H9 (cell line): ENCODE measurements around the gene GALNT15. TPM values are rescaled to one million over a fixed set of nuclear protein-coding genes. Genes with fewer than 3 reads are reported as not detected.

Experiments
- DNase-seq: peaks from one replicate; pipeline ENCODE4 v3.0.0-alpha.2; 2017
- H2AFZ ChIP-seq: one replicate; pipeline ENCODE4 v1.6.1; 2013; ENCODE audit warnings: mild to moderate bottlenecking, low read length, control low read depth, moderate library complexity
- H2AK5ac ChIP-seq: 2 replicates; pipeline ENCODE4 v1.6.1; 2013; ENCODE audit warnings: low read length, control low read depth, mixed read lengths; ENCODE audit not compliant: insufficient read length
- H2BK120ac ChIP-seq: one replicate; pipeline ENCODE4 v1.6.1; 2013; ENCODE audit warnings: low read depth, mild to moderate bottlenecking, low read length, control low read depth, inconsistent platforms; ENCODE audit not compliant: poor library complexity, severe bottlenecking
- H2BK12ac ChIP-seq: 2 replicates; pipeline ENCODE4 v1.6.1; 2013; ENCODE audit warnings: low read length, control low read depth, mixed read lengths, low read depth; ENCODE audit not compliant: insufficient read length
- H2BK15ac ChIP-seq: 2 replicates; pipeline ENCODE4 v1.6.1; 2013; ENCODE audit warnings: low read depth, low read length, control low read depth
- H2BK20ac ChIP-seq: one replicate; pipeline ENCODE4 v1.6.1; 2013; ENCODE audit warnings: low read depth, mild to moderate bottlenecking, low read length, control low read depth, inconsistent platforms; ENCODE audit not compliant: poor library complexity, severe bottlenecking
- H2BK5ac ChIP-seq: 2 replicates; pipeline ENCODE4 v1.6.1; 2013; ENCODE audit warnings: low read length, control low read depth, mixed read lengths; ENCODE audit not compliant: insufficient read length
- H3K14ac ChIP-seq: 2 replicates; pipeline ENCODE4 v1.6.1; 2013; ENCODE audit warnings: low read length, control low read depth; ENCODE audit not compliant: insufficient read depth
- H3K18ac ChIP-seq: 2 replicates; pipeline ENCODE4 v1.6.1; 2013; ENCODE audit warnings: low read depth, mild to moderate bottlenecking, mixed read lengths, low read length, control low read depth; ENCODE audit not compliant: insufficient read length
- H3K23ac ChIP-seq: 2 replicates; pipeline ENCODE4 v1.6.1; 2013; ENCODE audit warnings: low read length, control low read depth, mixed read lengths, low read depth; ENCODE audit not compliant: insufficient read length
- H3K23me2 ChIP-seq: 2 replicates; pipeline ENCODE4 v1.6.1; 2013; ENCODE audit warnings: low read depth, mild to moderate bottlenecking, mixed read lengths, low read length, control low read depth; ENCODE audit not compliant: insufficient read length, poor library complexity, severe bottlenecking
- H3K27ac ChIP-seq: 2 replicates; pipeline ENCODE4 v1.5.1; 2013; ENCODE audit warnings: low read length, control low read depth, mixed read lengths, low read depth; ENCODE audit not compliant: insufficient read length
- H3K27me3 ChIP-seq: 2 replicates; pipeline ENCODE4 v1.6.1; 2013; ENCODE audit warnings: low read length, control low read depth, inconsistent platforms; ENCODE audit not compliant: insufficient read depth
- H3K4ac ChIP-seq: 2 replicates; pipeline ENCODE4 v1.6.1; 2013; ENCODE audit warnings: low read depth, mild to moderate bottlenecking, control low read depth, inconsistent platforms, low read length, moderate library complexity
- H3K4me1 ChIP-seq: 2 replicates; pipeline ENCODE4 v1.6.1; 2013; ENCODE audit warnings: low read length, control low read depth, inconsistent platforms; ENCODE audit not compliant: insufficient read depth
- H3K4me2 ChIP-seq: 2 replicates; pipeline ENCODE4 v1.6.1; 2013; ENCODE audit warnings: low read length, control low read depth, mixed read lengths; ENCODE audit not compliant: insufficient read length, insufficient read depth
- H3K56ac ChIP-seq: 2 replicates; pipeline ENCODE4 v1.6.1; 2013; ENCODE audit warnings: low read depth, mild to moderate bottlenecking, mixed read lengths, low read length, control low read depth; ENCODE audit not compliant: insufficient read length
- H3K79me1 ChIP-seq: 2 replicates; pipeline ENCODE4 v1.6.1; 2013; ENCODE audit warnings: low read depth, mild to moderate bottlenecking, moderate library complexity, low read length, control low read depth, inconsistent platforms; ENCODE audit not compliant: insufficient read depth, poor library complexity, severe bottlenecking
- H3K79me2 ChIP-seq: 2 replicates; pipeline ENCODE4 v1.6.1; 2013; ENCODE audit warnings: low read length, control low read depth, inconsistent platforms; ENCODE audit not compliant: insufficient read depth
- H3K9ac ChIP-seq: 2 replicates; pipeline ENCODE4 v1.6.1; 2013; ENCODE audit warnings: low read length, control low read depth, mixed read lengths; ENCODE audit not compliant: insufficient read length; ENCODE audit errors: extremely low read depth
- H3K9me3 ChIP-seq: one replicate; pipeline ENCODE4 v1.6.1; 2013; ENCODE audit warnings: low read depth, low read length, inconsistent platforms; ENCODE audit not compliant: control insufficient read depth
- H3T11ph ChIP-seq: one replicate; pipeline ENCODE4 v1.6.1; 2013; ENCODE audit warnings: mild to moderate bottlenecking, low read length, control low read depth, inconsistent platforms
- H4K20me1 ChIP-seq: one replicate; pipeline ENCODE4 v1.6.1; 2013; ENCODE audit not compliant: control insufficient read depth, insufficient read length, insufficient read depth
- H4K5ac ChIP-seq: 2 replicates; pipeline ENCODE4 v1.6.1; 2013; ENCODE audit warnings: low read depth, mild to moderate bottlenecking, mixed read lengths, low read length, control low read depth; ENCODE audit not compliant: insufficient read length
- H4K8ac ChIP-seq: replicated peaks from 2 replicates; pipeline ENCODE4 v1.6.1; 2013; ENCODE audit warnings: low read length, control low read depth, mixed read lengths, low read depth; ENCODE audit not compliant: insufficient read length
- H4K91ac ChIP-seq: 2 replicates; pipeline ENCODE4 v1.6.1; 2013; ENCODE audit warnings: low read depth, mild to moderate bottlenecking, moderate library complexity, mixed read lengths, low read length, control low read depth; ENCODE audit not compliant: insufficient read length
- H3K27ac Mint-ChIP-seq, 3 experiments: 2 replicates in 2 of 3; 3 replicates in 1 of 3; pipeline ENCODE4 v1.8.0; 2020 to 2021; ENCODE audit warnings: mixed read lengths in 3 of 3, mild to moderate bottlenecking in 1 of 3, moderate library complexity in 1 of 3
- H3K27me3 Mint-ChIP-seq: 2 replicates; pipeline ENCODE4 v1.8.0; 2021; ENCODE audit warnings: low read depth, mild to moderate bottlenecking, moderate library complexity, mixed read lengths
- H3K36me3 Mint-ChIP-seq, 3 experiments: 2 replicates in 2 of 3; 3 replicates in 1 of 3; pipeline ENCODE4 v1.8.0; 2020 to 2021; ENCODE audit warnings: low read depth in 3 of 3, mixed read lengths in 3 of 3; ENCODE audit not compliant: insufficient read depth in 1 of 3
- H3K4me1 Mint-ChIP-seq, 2 experiments: 2 replicates each; pipeline ENCODE4 v1.8.0; 2020; ENCODE audit warnings: mixed read lengths in 2 of 2
- H3K4me3 Mint-ChIP-seq, 2 experiments: 2 replicates in 1 of 2; 3 replicates in 1 of 2; pipeline ENCODE4 v1.8.0; 2020 to 2021; ENCODE audit warnings: mild to moderate bottlenecking in 2 of 2, mixed read lengths in 2 of 2, moderate library complexity in 1 of 2
- H3K9me3 Mint-ChIP-seq, 2 experiments: 2 replicates in 1 of 2; 3 replicates in 1 of 2; pipeline ENCODE4 v1.8.0; 2020; ENCODE audit warnings: mild to moderate bottlenecking in 2 of 2, mixed read lengths in 2 of 2, moderate library complexity in 1 of 2
- CTCF ChIP-seq: fragments of 200-600 bp; sonication (generic); conservative IDR thresholded peaks from 3 replicates; pipeline ENCODE4 v1.8.0; 2021; ENCODE audit warnings: antibody characterized with exemption, mild to moderate bottlenecking
- WGBS: extraction: QIAGEN DNeasy Blood & Tissue Kit; methylation state at CpG from one replicate; pipeline ENCODE4 v1.1.7; 2013; ENCODE audit warnings: missing lambda C conversion rate, low lambda C conversion rate, mixed read lengths; ENCODE audit not compliant: insufficient read length; ENCODE audit errors: extremely low coverage; 5-methylcytosine and 5-hydroxymethylcytosine counted together
- total RNA-seq: library from RNA; stranded (reverse); gene quantifications from 2 replicates; pipeline ENCODE4 v1.2.1, GENCODE V29; 2021

The GALNT15 gene
- total RNA-seq, 1 experiment from 2014 or later: 0.04 TPM

- H3K79me2 ChIP-seq: no peaks in the 10 kb centered on the region
- H4K20me1 ChIP-seq: no peaks in the 10 kb centered on the region
- peaks cover 17% of the 10 kb centered on the region for H3K9me3 ChIP-seq
- no peak overlapping the region for H4K8ac ChIP-seq
- H3K27ac ChIP-seq: no peak overlapping the region
- Mint-ChIP-seq H3K4me1 (no peaks in the 10 kb centered on the region), H3K27me3 (peaks cover 8% of the 10 kb centered on the region), H3K4me3 (no peak overlapping the region), H3K36me3 (peaks cover 7 to 13% (median 13%) of the 10 kb centered on the region in 3 experiments), H3K27ac (no peak overlapping the region; a peak in 1 of 7 replicates), H3K9me3 (peaks cover 32 to 33% of the 10 kb centered on the region in 2 experiments)
- DNase-seq: no peak
- H3K4ac ChIP-seq: no peak overlapping the region
- no peak overlapping the region for H2AK5ac ChIP-seq
- H3K23me2 ChIP-seq: no peaks in the 10 kb centered on the region
- H3K4me1 ChIP-seq: no peaks in the 10 kb centered on the region
- H4K5ac ChIP-seq: no peak overlapping the region
- H2BK15ac ChIP-seq: no peak overlapping the region
- H3K4me2 ChIP-seq: no peak overlapping the region
- no peaks in the 10 kb centered on the region for H3K79me1 ChIP-seq
- H3K56ac ChIP-seq: no peak overlapping the region
- no peak overlapping the region for H3T11ph ChIP-seq
- no peak overlapping the region for H2BK5ac ChIP-seq
- H3K14ac ChIP-seq: no peak overlapping the region
- H3K18ac ChIP-seq: no peak overlapping the region
- H2BK120ac ChIP-seq: no peak overlapping the region
- no peak overlapping the region for H4K91ac ChIP-seq
- TF ChIP-seq CTCF: no peak
- H3K23ac ChIP-seq: no peak overlapping the region
- no peak overlapping the region for H3K9ac ChIP-seq
- no peaks in the 10 kb centered on the region for H3K27me3 ChIP-seq
- WGBS: no CpG with 5 or more reads among the region's 2 CpGs
- no peak overlapping the region for H2AFZ ChIP-seq
- no peak overlapping the region for H2BK12ac ChIP-seq
- H2BK20ac ChIP-seq: no peak overlapping the region
Measured at GRCh38 chr3:16145176-16145575, 29.3 kb upstream of the GALNT15 start.
